AG08395 (cell line): ENCODE results near the gene CACNA2D1.

Experiments used
- DNase-seq: peaks from one replicate; pipeline ENCODE4 v3.0.0; 2012; ENCODE audit warnings: mixed read lengths, low spot score

Gene CACNA2D1

GRCh38 chr7:81960026-81960425 is 483.6 kb downstream of the CACNA2D1 start:
- no peak for DNase-seq

- no peak for DNase-seq
These were observed 486.1 kb downstream of the CACNA2D1 start for GRCh38 chr7:81957517-81957916.

GRCh38 chr7:81956520-81956919 is 487.1 kb downstream of the CACNA2D1 start:
- peak; percentile 36 for DNase-seq

- DNase-seq = no peak
These were observed 494.3 kb downstream of the CACNA2D1 start for GRCh38 chr7:81949306-81949705.

- DNase-seq = no peak
These were observed 499.5 kb downstream of the CACNA2D1 start for GRCh38 chr7:81944058-81944457.

GRCh38 chr7:81937091-81937490 is 506.5 kb downstream of the CACNA2D1 start:
- DNase-seq = no peak

- DNase-seq = no peak
These were observed 508.8 kb downstream of the CACNA2D1 start for GRCh38 chr7:81934596-81935301.

- DNase-seq = no peak
These were observed 510.6 kb downstream of the CACNA2D1 start for GRCh38 chr7:81932936-81933335.

- DNase-seq = no peak
These were observed 514.2 kb downstream of the CACNA2D1 start for GRCh38 chr7:81929386-81929785.

- no peak for DNase-seq
These were observed 517.4 kb downstream of the CACNA2D1 start for GRCh38 chr7:81926154-81926553.

GRCh38 chr7:81925530-81925929 is 518.0 kb downstream of the CACNA2D1 start:
- DNase-seq = no peak

GRCh38 chr7:81924494-81924893 is 519.1 kb downstream of the CACNA2D1 start:
- DNase-seq = no peak

- DNase-seq = no peak
These were observed 524.1 kb downstream of the CACNA2D1 start for GRCh38 chr7:81919494-81919893.

- DNase-seq = no peak
These were observed 535.4 kb downstream of the CACNA2D1 start for GRCh38 chr7:81908220-81908619.

GRCh38 chr7:81903115-81903514 is 540.5 kb downstream of the CACNA2D1 start:
- no peak for DNase-seq

GRCh38 chr7:81902536-81902935 is 541.0 kb downstream of the CACNA2D1 start:
- no peak for DNase-seq
